HG02870 (cell line): ENCODE results near the gene EFCAB6.

Source experiments
- ATAC-seq: cut with Tn5 transposase; IDR thresholded peaks from one replicate; pipeline ENCODE4 v1.9.1; 2021; ENCODE audit warnings: mild to moderate bottlenecking, moderate library complexity; ENCODE audit not compliant: unreplicated experiment

EFCAB6 gene

GRCh38 chr22:43488031-43488866 is 323.9 kb downstream of the EFCAB6 start:
- ATAC-seq: no peak

GRCh38 chr22:43487311-43488030 is 324.6 kb downstream of the EFCAB6 start:
- ATAC-seq: no peak

GRCh38 chr22:43485502-43486089 is 326.5 kb downstream of the EFCAB6 start:
- ATAC-seq: no peak

- no peak for ATAC-seq
These were observed 327.9 kb downstream of the EFCAB6 start for GRCh38 chr22:43484227-43484626.

- ATAC-seq: no peak
These were observed 328.4 kb downstream of the EFCAB6 start for GRCh38 chr22:43483669-43484068.

- ATAC-seq: no peak
These were observed 328.8 kb downstream of the EFCAB6 start for GRCh38 chr22:43483266-43483665.

- no peak for ATAC-seq
These were observed 329.8 kb downstream of the EFCAB6 start for GRCh38 chr22:43482318-43482625.

- no peak for ATAC-seq
These were observed 330.4 kb downstream of the EFCAB6 start for GRCh38 chr22:43481568-43482317.

GRCh38 chr22:43479962-43480361 is 332.1 kb downstream of the EFCAB6 start:
- ATAC-seq: no peak

- ATAC-seq: no peak
These were observed 332.7 kb downstream of the EFCAB6 start for GRCh38 chr22:43479301-43479950.
